Stimulated activated effector memory CD8-positive, alpha-beta T cell treated with anti-CD3 and anti-CD28 coated beads, Interleukin-12 subunit alpha, Interleukin-12 subunit beta, amount 100 ng/mL, for 72 hours (primary cell): Measurements from ENCODE around the gene URB1.
"Not testable (repeated sequence)": the region's sequence is repeated elsewhere in the genome, so short reads cannot be mapped to it uniquely, and the experiment has no call there.

ENCODE experiments used
- ATAC-seq: fragments of 150-1000 bp; cut with Tn5 transposase; 2 replicates; pipeline ENCODE4 v1.10.0; 2021
- DNase-seq, 2 donors: peaks; one replicate each; pipeline ENCODE4 v3.0.0; 2021 to 2022; ENCODE audit warnings: low spot score in 2 of 2
- H3K27ac Mint-ChIP-seq: one replicate; pipeline ENCODE4 v1.8.0; 2022; ENCODE audit warnings: mild to moderate bottlenecking, mixed read lengths
- H3K36me3 Mint-ChIP-seq: one replicate; pipeline ENCODE4 v1.8.0; 2022; ENCODE audit warnings: mild to moderate bottlenecking, mixed read lengths
- H3K4me1 Mint-ChIP-seq: one replicate; pipeline ENCODE4 v1.8.0; 2022; ENCODE audit warnings: mixed read lengths
- H3K4me3 Mint-ChIP-seq: one replicate; pipeline ENCODE4 v1.8.0; 2022; ENCODE audit warnings: mild to moderate bottlenecking, mixed read lengths
- H3K9me3 Mint-ChIP-seq: one replicate; pipeline ENCODE4 v1.8.0; 2022; ENCODE audit warnings: mixed read lengths

URB1 gene

DNA sequence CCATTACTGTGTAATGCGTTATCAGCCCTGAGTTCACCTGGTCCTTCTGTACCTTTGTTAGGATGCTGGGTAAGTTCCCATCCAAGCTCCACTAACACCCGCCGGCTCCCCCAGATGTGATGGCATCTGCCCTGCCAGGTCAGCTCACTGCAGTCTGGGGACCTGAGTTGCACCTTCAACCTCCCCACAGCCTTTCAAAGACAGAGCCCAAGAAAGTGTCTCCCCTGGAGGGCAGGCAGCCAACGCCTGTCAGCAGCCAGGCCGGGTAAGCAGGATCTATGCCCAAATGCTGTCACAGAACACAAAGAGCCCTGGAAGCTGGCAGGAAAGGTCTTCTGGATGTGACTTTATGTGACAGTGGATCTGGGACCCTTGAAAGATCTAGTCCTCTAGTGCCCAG lies 80.5 kb downstream of the URB1 start:
- Mint-ChIP-seq H3K9me3 (no peaks in the 10 kb centered on the region), H3K36me3 (peaks cover 66% of the 10 kb centered on the region), H3K27ac (peak overlapping the region; percentile 26), H3K4me1 (no peaks in the 10 kb centered on the region), H3K4me3 (no peak overlapping the region)
- no peak for DNase-seq
- no peak for ATAC-seq

DNA sequence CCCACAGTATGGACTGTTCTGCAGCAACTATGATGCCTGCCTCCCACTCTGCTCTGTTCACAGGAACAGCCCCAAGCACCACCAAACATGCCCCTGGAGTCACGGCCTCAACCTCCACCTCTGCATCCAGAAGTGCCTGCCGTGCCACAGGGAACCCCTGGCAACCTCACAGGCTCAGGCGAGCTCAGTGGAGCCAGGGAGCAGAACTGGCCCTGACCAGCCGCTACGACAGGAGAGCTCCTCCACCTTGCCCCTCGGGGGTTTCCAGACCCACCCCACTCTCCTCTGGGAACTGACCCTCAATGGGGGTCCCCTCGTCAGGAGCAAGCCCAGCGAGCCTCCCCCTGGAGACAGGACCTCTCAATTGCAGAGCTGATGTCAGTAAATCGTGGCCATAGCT lies 81.2 kb downstream of the URB1 start:
- Mint-ChIP-seq H3K9me3 (no peaks in the 10 kb centered on the region), H3K4me1 (no peaks in the 10 kb centered on the region), H3K4me3 (no peak overlapping the region), H3K27ac (peak overlapping the region; percentile 26), H3K36me3 (peaks cover 61% of the 10 kb centered on the region)
- ATAC-seq = no peak
- no peak for DNase-seq

DNA sequence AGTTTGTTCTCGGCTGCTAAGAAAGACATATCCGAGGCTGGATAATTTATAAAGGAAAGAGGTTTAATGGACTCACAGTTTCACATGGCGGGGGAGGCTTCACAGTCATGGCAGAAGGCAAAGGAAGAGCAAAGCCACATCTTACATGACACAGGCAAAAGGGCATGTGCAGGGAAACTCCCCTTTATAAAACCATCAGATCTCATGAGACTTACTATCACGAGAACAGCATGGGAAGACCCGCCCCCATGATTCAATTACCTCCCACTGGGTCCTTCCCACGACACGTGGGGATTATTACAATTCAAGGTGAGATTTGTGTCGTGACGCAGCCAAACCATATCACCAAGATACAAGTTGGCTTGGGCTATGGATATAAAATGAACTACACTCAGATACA lies 81.8 kb downstream of the URB1 start:
- ATAC-seq, H3K9me3 Mint-ChIP-seq, H3K4me3 Mint-ChIP-seq, DNase-seq, H3K4me1 Mint-ChIP-seq, H3K27ac Mint-ChIP-seq: not testable (repeated sequence)
- H3K36me3 Mint-ChIP-seq = peaks cover 54% of the 10 kb centered on the region

DNA sequence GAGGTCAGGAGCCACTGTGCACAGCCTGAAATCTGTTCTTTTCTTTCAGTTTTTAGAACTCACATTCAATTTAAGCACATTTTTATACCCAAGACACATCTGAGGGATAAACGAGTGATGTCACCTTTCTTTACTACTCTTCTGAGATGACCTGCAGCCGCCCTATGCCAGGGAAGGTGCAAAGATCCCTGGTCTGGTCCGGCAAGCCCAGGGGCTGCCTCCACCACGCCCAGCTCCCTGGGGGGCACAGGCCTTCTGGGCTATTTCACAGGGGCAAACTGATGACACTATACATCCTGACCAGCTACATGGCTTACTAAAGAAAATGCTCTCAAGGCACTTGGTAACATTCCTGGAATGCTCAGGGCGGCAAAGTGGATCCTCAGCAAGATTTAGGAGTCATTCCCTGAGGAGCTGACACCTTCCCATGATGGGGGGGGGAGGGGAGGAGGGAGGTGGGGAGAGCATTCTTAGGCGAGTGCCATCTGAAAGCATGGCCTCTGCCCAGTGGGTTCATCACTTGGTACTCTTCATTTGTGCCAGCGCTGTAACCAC lies 82.8 kb downstream of the URB1 start:
- no peak overlapping the region for H3K4me3 Mint-ChIP-seq
- ATAC-seq (no peak), DNase-seq (no peak)
- H3K4me1 Mint-ChIP-seq = no peaks in the 10 kb centered on the region
- no peaks in the 10 kb centered on the region for H3K9me3 Mint-ChIP-seq
- H3K36me3 Mint-ChIP-seq = peaks cover 47% of the 10 kb centered on the region
- no peak overlapping the region for H3K27ac Mint-ChIP-seq

DNA sequence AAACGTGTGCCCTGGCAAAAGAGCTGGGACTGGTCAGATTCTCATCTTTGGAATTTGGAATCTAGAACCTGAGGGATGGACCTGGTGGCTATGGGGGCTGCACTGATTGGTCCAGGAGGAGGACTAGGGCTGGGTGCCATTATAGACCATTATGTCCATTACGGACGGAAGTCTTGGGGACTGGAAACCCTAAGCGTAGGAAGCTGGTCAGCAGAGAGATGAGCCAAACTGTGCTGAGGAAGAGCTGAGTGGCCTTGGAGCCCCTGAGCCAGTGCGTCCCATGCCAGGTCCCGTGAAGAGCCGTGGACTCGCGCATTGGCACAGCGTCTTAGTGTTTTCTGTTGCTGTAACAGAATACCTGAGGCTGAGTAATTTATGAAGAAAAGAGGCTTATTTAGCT lies 84.1 kb downstream of the URB1 start:
- Mint-ChIP-seq H3K36me3 (peaks cover 34% of the 10 kb centered on the region), H3K4me3 (no peak overlapping the region), H3K27ac (no peak overlapping the region), H3K9me3 (no peaks in the 10 kb centered on the region), H3K4me1 (no peaks in the 10 kb centered on the region)
- DNase-seq = no peak
- no peak for ATAC-seq

DNA sequence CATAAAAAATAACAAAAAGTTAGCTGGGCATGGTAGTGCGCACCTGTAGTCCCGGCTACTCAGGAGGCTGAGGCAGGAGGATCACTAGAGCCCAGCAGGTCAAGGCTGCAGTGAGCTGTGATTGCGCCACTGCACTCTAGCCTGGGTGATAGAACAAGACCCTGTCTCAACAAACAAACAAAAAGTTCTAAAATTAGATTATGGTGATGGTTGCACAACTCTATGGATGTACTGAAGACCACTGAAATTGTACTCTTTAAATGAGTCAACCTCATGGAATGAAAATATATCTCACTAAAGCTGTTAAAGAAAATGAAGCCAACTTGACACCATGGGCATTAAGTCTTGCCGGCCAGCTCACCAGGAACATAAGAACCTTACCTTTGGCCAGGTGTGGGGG lies 85.1 kb downstream of the URB1 start:
- DNase-seq = no peak
- Mint-ChIP-seq H3K4me3 (no peak overlapping the region), H3K4me1 (no peaks in the 10 kb centered on the region), H3K36me3 (peaks cover 26% of the 10 kb centered on the region), H3K27ac (no peak overlapping the region), H3K9me3 (no peaks in the 10 kb centered on the region)
- no peak for ATAC-seq

DNA sequence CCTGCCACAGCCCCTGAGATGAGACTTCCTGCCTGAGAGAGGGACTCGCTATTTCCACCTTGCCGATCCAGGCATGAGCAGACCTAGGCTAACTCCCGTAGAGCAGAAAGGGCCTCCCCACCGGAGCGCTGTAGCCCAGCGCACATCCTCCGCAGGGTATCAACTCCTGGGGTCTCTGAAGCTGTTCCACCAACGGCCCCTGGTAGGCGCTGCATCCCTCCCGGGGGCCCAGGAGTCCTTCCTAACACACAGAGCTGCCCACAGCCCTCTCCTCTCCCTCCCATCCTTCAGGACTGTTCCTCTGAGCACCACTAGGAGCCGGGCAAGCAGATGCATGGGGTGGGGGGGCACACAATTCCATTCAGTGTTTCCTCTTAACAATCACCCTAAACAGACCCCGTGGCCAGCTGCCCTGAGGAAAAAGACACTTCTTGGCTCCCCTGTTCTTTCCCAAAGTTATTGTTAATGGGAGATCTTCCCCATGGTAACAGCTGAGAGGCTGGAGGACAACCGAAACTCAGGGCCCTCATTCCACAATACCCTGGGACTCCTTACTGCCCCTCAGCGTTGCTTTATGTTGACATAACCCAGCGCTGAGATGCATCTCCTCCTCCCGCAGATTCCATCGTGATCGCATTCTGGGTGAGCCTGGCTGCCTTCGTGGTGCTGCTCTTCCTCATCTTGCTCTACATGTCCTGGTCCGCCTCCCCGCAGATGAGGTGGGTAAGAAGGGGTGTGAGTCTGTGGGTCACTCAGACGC lies 86.6 kb downstream of the URB1 start:
- H3K9me3 Mint-ChIP-seq = no peaks in the 10 kb centered on the region
- H3K27ac Mint-ChIP-seq = peak overlapping the region; percentile 65
- no peak overlapping the region for H3K4me3 Mint-ChIP-seq
- DNase-seq (no peak), ATAC-seq (no peak)
- peaks cover 15% of the 10 kb centered on the region for H3K36me3 Mint-ChIP-seq
- H3K4me1 Mint-ChIP-seq = no peaks in the 10 kb centered on the region

DNA sequence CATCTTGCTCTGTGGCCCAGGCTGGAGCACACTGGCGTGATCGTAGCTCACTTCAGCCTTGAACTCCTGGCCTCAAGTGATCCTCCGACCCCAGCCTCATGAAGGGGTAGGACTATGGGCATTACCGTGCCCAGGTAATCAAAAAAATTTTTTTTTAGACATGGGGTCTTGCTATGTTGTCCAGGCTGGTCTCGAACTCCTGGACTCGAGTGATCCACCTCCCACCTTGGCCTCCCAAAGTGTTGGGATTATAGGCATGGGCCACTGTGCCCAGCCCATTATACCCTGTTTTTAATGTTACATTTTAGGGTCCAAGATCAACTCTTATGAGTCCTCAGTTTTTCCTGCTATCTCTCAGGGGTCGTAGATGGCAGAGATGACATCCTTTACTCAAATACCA lies 87.8 kb downstream of the URB1 start:
- Mint-ChIP-seq H3K9me3 (no peaks in the 10 kb centered on the region), H3K4me3 (no peak overlapping the region), H3K4me1 (no peaks in the 10 kb centered on the region), H3K27ac (no peak overlapping the region), H3K36me3 (peaks cover 12% of the 10 kb centered on the region)
- DNase-seq (no peak), ATAC-seq (no peak)

DNA sequence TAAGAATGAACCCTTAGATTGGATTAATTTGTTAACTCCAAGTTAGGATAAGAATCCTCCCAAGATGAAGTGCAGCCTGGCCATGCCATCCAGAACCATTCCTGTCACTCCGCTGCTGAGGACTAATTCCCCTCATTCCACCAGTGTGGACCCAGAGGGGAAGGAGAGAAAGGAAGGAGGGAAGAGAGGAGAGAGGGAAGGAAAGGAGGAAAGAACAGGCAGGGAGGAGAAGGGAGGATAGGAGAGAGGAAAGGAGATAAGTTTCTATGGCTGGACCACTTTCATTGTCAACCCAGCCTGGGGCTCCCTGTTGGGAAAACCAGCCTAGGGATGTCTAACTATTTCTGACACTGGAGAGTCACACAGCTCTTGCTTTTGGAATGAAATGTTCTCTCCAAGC lies 89.4 kb downstream of the URB1 start:
- Mint-ChIP-seq H3K4me3 (no peak overlapping the region), H3K4me1 (no peaks in the 10 kb centered on the region), H3K27ac (no peak overlapping the region), H3K9me3 (no peaks in the 10 kb centered on the region), H3K36me3 (peaks cover 5% of the 10 kb centered on the region)
- DNase-seq (no peak), ATAC-seq (no peak)

DNA sequence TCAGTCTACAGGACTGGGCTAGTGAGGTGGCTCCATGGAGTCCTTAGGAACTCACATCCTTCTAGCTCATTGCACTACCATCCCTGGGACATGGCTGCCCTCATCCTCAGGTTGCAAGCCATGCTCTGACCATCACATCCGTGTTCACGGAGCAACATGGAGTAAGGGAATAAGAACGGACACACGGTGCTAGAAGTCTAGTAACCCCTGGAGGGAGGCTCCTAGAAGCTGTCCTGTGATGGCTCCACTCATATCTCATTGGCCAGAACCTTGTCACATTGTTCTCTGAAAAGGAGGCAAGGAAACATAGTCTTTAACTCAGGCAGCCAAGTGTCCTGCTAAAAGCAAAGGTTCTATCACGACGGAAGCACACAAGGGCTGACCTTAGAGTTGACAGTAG lies 90.3 kb downstream of the URB1 start:
- no peaks in the 10 kb centered on the region for H3K9me3 Mint-ChIP-seq
- DNase-seq (no peak), ATAC-seq (no peak)
- H3K27ac Mint-ChIP-seq = no peak overlapping the region
- H3K36me3 Mint-ChIP-seq = no peaks in the 10 kb centered on the region
- no peaks in the 10 kb centered on the region for H3K4me1 Mint-ChIP-seq
- H3K4me3 Mint-ChIP-seq = no peak overlapping the region

DNA sequence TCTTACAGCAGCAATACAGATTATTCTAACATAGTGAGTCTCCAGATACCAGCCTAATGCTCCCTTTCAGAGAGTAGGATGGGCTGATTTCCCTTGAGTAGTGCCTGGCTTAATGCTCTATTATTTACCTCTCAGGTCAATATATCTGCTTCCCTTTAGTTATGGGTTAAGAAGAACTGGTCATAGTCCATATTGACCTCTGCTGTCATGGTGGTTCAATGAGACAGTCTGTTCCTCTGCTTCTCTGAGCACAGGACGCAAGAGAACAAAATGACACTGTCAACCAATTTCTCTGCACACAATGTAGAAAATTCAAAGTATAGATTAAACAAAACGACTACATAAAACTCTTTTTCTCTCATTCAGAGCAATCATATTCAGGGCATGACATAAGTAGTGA lies 91.2 kb downstream of the URB1 start:
- Mint-ChIP-seq H3K4me1 (no peaks in the 10 kb centered on the region), H3K27ac (no peak overlapping the region), H3K36me3 (no peaks in the 10 kb centered on the region), H3K9me3 (no peaks in the 10 kb centered on the region), H3K4me3 (no peak overlapping the region)
- DNase-seq (no peak), ATAC-seq (no peak)

DNA sequence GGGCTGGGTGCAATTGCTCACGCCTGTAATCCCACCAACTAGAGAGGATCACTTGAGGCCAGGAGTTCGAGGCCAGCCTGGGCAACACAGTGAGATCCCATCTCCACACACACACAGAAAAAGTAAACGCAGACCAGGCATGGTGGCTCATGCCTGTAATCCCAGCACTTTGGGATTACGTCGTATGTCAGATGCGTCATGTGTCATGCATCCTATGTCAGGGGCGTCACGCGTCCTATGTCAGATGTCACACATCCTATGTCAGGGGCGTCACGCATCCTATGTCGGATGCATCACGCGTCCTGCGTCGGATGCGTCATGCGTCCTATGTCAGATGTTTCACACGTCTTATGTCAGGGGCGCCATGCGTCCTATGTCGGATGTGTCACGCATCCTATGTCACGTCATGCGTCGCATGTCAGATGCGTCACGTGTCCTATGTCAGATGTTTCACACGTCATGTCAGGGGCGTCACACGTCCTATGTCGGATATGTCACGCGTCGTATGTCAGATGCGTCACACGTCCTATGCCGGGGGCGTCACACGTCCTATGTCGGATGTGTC lies 92.6 kb downstream of the URB1 start:
- Mint-ChIP-seq H3K27ac (no peak overlapping the region), H3K36me3 (no peaks in the 10 kb centered on the region), H3K4me3 (no peak overlapping the region), H3K9me3 (no peaks in the 10 kb centered on the region), H3K4me1 (no peaks in the 10 kb centered on the region)
- no peak for DNase-seq
- ATAC-seq = no peak

DNA sequence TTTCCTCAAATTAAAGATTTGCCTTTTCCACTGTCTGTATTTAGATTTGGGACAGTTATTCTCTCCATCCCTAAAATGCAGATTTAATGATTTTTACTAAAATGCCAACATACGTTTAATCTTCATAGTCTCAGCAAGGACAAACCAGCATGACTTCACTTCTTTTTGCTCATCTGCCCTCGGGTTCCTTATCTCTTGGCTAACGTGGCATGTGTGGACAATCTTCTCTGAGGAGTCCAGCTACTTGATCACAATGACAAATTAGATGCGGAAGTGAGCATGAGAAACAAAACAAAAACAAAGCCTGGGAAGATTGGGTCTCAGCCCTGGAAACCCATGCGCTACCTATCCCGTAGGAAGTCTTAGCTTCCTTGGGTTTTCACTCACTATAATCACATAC lies 93.1 kb downstream of the URB1 start:
- DNase-seq (no peak), ATAC-seq (no peak)
- Mint-ChIP-seq H3K9me3 (no peaks in the 10 kb centered on the region), H3K36me3 (no peaks in the 10 kb centered on the region), H3K4me1 (no peaks in the 10 kb centered on the region), H3K27ac (no peak overlapping the region), H3K4me3 (no peak overlapping the region)

DNA sequence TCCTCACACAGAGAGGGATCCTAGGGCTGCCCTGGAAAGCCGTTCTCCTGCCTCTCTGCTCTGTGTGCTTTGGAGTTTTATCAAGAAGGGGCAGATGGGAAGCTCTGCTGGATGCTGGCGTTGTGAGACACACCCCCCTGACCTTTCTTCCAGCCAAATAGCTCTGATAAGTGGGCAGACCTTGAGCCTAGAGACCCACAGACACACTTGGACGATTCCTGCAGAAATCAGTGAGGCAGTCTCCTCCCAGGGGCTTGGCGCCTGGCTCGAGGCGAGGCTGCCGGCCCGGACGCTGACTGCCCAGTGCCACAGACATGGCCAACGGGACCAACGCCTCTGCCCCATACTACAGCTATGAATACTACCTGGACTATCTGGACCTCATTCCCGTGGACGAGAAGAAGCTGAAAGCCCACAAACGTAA lies 94.1 kb downstream of the URB1 start, which contains the start of gene MRAP:
Gene MRAP (plus strand): TSS at position 198 of the 424 bp plus-strand sequence. CDS start 117 bp downstream, at position 315.
- ATAC-seq (no peak), DNase-seq (no peak)
- Mint-ChIP-seq H3K4me1 (no peaks in the 10 kb centered on the region), H3K27ac (no peak within 1 kb of the TSS), H3K36me3 (no peaks in the 10 kb centered on the region), H3K9me3 (no peaks in the 10 kb centered on the region), H3K4me3 (no peak within 1 kb of the TSS)

DNA sequence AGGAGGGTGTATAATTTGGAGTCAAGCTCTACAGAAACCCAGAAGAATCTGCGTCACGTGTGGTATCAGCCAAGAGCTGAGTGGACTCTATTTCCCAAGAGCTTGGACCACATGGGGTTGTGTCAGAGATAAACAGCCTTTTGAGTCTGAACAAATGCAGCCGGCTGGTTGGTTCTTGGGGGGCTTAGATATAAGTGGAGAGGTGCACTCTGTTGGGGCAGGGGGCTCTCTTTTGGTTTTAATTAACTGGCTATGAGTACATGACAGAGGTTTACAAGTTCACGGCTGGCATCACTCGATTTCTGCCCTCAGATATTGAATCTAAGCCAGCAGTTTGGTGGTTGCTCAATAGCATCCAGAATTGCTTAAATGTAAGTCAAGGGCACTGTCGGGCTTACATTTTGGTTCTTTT lies 94.7 kb downstream of the URB1 start:
- DNase-seq (no peak), ATAC-seq (no peak)
- Mint-ChIP-seq H3K27ac (no peak overlapping the region), H3K36me3 (no peaks in the 10 kb centered on the region), H3K4me1 (no peaks in the 10 kb centered on the region), H3K4me3 (no peak overlapping the region), H3K9me3 (no peaks in the 10 kb centered on the region)

DNA sequence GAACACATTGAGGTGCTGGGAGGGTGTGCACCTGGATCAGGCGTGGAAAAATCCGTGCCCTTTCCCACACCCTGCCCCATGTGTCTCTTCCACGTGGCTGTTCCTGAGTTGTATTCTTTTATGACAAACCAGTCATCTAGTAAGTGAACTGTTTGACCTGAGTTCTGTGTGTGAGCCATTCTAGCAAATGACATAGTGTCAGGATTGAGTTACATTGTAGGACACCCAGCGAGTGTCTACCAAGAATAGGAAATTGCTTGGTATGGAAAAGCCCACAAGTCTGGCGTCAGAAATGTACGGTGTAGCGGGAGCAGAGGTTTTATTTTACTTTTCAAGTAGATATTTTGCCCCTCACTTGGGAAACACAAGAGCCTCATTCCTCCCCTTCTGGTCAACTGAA lies 95.4 kb downstream of the URB1 start:
- Mint-ChIP-seq H3K27ac (no peak overlapping the region), H3K4me1 (no peaks in the 10 kb centered on the region), H3K9me3 (no peaks in the 10 kb centered on the region), H3K4me3 (no peak overlapping the region), H3K36me3 (no peaks in the 10 kb centered on the region)
- no peak for ATAC-seq
- no peak for DNase-seq
